ENCODE data around the gene KAT7. TPM values are rescaled to one million over a fixed set of nuclear protein-coding genes. Genes with fewer than 3 reads are reported as not detected.

Gene KAT7
- total and polyA plus RNA-seq, 9 donors: 18.4 to 76.6 (median 62.8) TPM

- intact Hi-C loops (cut with DNase I): no loop called here
- Histone ChIP-seq H3K9me3 (no peaks in the 10 kb centered on the region), H3K4me3 (no peak overlapping the region), H3K27ac (no peak overlapping the region), H3K27me3 (no peaks in the 10 kb centered on the region), H3K4me1 (ENCODE audit: insufficient read depth) (no peaks in the 10 kb centered on the region), H3K36me3 (no peaks in the 10 kb centered on the region)
- DNase-seq: no peak
- TF ChIP-seq EP300 (IDR thresholded peaks at IDR 0.05) (no peak), CTCF (IDR thresholded peaks at IDR 0.05) (no peak), POLR2A (IDR thresholded peaks at IDR 0.05) (no peak)
- WGBS, 3 donors: 51 to 75% (median 64%) methylated on average over 6 of the region's 6 CpGs
These were observed 85.0 kb downstream of the KAT7 start for GRCh38 chr17:49873466-49873865.

GRCh38 chr17:49873926-49874325 lies 85.4 kb downstream of the KAT7 start:
- Histone ChIP-seq H3K27ac (no peak overlapping the region), H3K4me3 (no peak overlapping the region), H3K36me3 (no peaks in the 10 kb centered on the region), H3K4me1 (ENCODE audit: insufficient read depth) (no peaks in the 10 kb centered on the region), H3K27me3 (no peaks in the 10 kb centered on the region), H3K9me3 (no peaks in the 10 kb centered on the region)
- no peak for DNase-seq
- TF ChIP-seq POLR2A (IDR thresholded peaks at IDR 0.05) (no peak), CTCF (IDR thresholded peaks at IDR 0.05) (no peak), EP300 (IDR thresholded peaks at IDR 0.05) (no peak)
- WGBS, 3 donors: 56 to 77% (median 57%) methylated on average over 3 of the region's 3 CpGs
- intact Hi-C loops (cut with DNase I): no loop called here

GRCh38 chr17:49874911-49875310 lies 86.4 kb downstream of the KAT7 start:
- H3K4me3 ChIP-seq: no peak overlapping the region
- no peak overlapping the region for H3K27ac ChIP-seq
- no peak for DNase-seq
- no peaks in the 10 kb centered on the region for H3K9me3 ChIP-seq
- TF ChIP-seq POLR2A (IDR thresholded peaks at IDR 0.05) (no peak), EP300 (IDR thresholded peaks at IDR 0.05) (no peak), CTCF (IDR thresholded peaks at IDR 0.05) (no peak)
- H3K36me3 ChIP-seq: no peaks in the 10 kb centered on the region
- no peaks in the 10 kb centered on the region for H3K27me3 ChIP-seq
- intact Hi-C loops (cut with DNase I): no loop called here
- WGBS, 3 donors: 76 to 83% (median 83%) methylated on average over 2 of the region's 2 CpGs
- no peaks in the 10 kb centered on the region for H3K4me1 ChIP-seq (ENCODE audit: insufficient read depth)

GRCh38 chr17:49875685-49876084 lies 87.2 kb downstream of the KAT7 start:
- Histone ChIP-seq H3K4me1 (ENCODE audit: insufficient read depth) (peaks cover 1% of the 10 kb centered on the region), H3K27me3 (no peaks in the 10 kb centered on the region), H3K27ac (no peak overlapping the region), H3K4me3 (no peak overlapping the region), H3K9me3 (no peaks in the 10 kb centered on the region), H3K36me3 (no peaks in the 10 kb centered on the region)
- 56 to 59% (median 57%) methylated on average over 9 of the region's 9 CpGs for WGBS, 3 donors
- no peak for DNase-seq
- TF ChIP-seq EP300 (IDR thresholded peaks at IDR 0.05) (no peak), POLR2A (IDR thresholded peaks at IDR 0.05) (no peak), CTCF (IDR thresholded peaks at IDR 0.05) (no peak)
- intact Hi-C loops (cut with DNase I): no loop called here

Data from ovary (tissue), 9 donors.